Measurements from ENCODE around the gene HHAT. TPM values are rescaled to one million over a fixed set of nuclear protein-coding genes. Genes with fewer than 3 reads are reported as not detected.

The HHAT gene
- total RNA-seq, 3 donors from 2014 or later: 0.26 to 0.71 (median 0.65) TPM

DNA sequence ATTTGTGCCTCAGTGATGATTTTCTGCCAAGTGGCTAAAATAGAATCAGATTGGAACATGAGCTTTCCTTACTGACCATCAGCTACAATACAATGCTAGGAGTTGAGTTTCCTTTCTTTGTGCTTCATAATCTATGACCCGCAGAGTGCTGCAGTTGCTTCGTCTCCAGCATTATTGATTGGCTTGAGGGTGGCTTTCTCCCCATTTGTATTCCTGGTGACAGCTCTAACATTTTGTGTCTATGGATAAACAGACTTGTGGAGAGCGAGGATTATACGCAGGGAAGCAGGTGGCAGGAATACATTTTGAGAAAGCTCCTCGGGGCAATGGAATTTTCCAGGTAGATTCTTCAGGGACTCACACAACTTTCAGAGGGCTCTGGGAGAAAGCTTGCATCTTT, 223.2 kb downstream of the HHAT start:
- DNase-seq: no peak
- no peak for ATAC-seq
- Mint-ChIP-seq H3K27me3 (ENCODE audit: low read depth) (no peaks in the 10 kb centered on the region), H3K36me3 (ENCODE audit: insufficient read depth) (peaks cover 1% of the 10 kb centered on the region), H3K9me3 (no peaks in the 10 kb centered on the region), H3K4me1 (ENCODE audit: low read depth) (no peaks in the 10 kb centered on the region), H3K4me3 (no peak overlapping the region)

DNA sequence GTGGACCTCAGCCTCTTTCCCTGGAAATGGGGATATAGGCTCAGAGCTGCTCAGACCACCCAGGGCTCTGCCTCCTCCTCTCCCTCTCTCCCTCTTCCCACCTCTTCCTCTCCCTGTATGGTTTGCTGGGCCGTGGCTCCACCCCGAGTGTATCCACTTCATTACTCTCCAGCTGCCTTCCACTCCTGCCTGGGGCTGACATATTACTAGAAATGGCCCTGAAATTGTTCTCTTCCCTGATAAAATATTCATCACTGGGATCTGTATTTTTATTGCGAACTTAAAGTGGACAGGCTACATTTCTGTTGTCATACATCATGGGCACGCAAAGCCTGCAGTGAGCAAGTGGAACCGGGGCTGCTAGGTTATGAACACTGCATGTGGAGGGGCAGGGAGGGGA, 225.0 kb downstream of the HHAT start:
- no peaks in the 10 kb centered on the region for H3K27me3 Mint-ChIP-seq (ENCODE audit: low read depth)
- DNase-seq (no peak), ATAC-seq (no peak)
- H3K4me3 Mint-ChIP-seq: no peak overlapping the region
- no peaks in the 10 kb centered on the region for H3K9me3 Mint-ChIP-seq
- no peaks in the 10 kb centered on the region for H3K4me1 Mint-ChIP-seq (ENCODE audit: low read depth)
- H3K36me3 Mint-ChIP-seq (ENCODE audit: insufficient read depth): peaks cover 1% of the 10 kb centered on the region

DNA sequence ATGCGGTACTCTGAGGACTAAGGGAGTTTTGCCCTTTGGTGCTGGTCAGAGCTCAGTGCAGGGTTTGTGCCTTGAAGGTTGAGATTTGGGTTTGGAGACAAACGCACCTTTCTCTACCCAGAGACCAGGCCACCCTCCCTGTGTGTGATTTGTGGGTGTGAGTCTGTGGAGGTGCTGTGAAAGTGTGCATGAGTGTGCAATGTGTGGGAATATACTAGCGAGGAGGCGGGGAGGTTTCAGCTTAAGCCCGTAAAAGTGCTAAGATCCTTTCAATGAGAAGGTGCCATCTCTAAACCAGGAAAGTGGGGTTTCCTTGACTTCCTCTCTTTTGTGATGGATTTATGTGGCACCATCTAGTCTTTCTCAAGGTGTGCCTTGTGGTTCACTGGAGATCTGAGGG, 225.7 kb downstream of the HHAT start:
- ATAC-seq (no peak), DNase-seq (no peak)
- H3K9me3 Mint-ChIP-seq: no peaks in the 10 kb centered on the region
- peaks cover 1% of the 10 kb centered on the region for H3K36me3 Mint-ChIP-seq (ENCODE audit: insufficient read depth)
- H3K4me3 Mint-ChIP-seq: no peak overlapping the region
- no peaks in the 10 kb centered on the region for H3K27me3 Mint-ChIP-seq (ENCODE audit: low read depth)
- no peaks in the 10 kb centered on the region for H3K4me1 Mint-ChIP-seq (ENCODE audit: low read depth)

DNA sequence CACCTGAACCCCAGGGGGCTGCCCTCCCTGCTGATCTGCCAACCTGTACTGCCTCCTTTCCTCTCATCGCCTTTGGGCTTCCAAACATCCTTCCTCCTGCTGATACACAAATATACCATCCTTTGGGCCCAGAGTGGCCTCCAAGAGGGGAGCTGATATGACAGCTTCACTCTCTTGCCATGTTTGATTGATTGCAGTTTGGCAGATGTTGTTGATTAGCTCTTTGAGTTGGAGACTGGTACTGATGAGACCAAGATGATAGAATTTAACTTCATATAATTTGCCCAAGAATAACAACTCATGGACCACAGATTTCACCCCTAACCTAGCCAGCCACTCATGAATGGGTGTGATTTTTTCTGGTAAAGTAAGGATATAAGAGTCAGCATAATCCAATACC, 227.8 kb downstream of the HHAT start:
- DNase-seq: no peak
- no peak overlapping the region for H3K4me3 Mint-ChIP-seq
- peaks cover 1% of the 10 kb centered on the region for H3K36me3 Mint-ChIP-seq (ENCODE audit: insufficient read depth)
- ATAC-seq: no peak
- no peaks in the 10 kb centered on the region for H3K9me3 Mint-ChIP-seq
- H3K27me3 Mint-ChIP-seq (ENCODE audit: low read depth): no peaks in the 10 kb centered on the region
- H3K4me1 Mint-ChIP-seq (ENCODE audit: low read depth): no peaks in the 10 kb centered on the region

DNA sequence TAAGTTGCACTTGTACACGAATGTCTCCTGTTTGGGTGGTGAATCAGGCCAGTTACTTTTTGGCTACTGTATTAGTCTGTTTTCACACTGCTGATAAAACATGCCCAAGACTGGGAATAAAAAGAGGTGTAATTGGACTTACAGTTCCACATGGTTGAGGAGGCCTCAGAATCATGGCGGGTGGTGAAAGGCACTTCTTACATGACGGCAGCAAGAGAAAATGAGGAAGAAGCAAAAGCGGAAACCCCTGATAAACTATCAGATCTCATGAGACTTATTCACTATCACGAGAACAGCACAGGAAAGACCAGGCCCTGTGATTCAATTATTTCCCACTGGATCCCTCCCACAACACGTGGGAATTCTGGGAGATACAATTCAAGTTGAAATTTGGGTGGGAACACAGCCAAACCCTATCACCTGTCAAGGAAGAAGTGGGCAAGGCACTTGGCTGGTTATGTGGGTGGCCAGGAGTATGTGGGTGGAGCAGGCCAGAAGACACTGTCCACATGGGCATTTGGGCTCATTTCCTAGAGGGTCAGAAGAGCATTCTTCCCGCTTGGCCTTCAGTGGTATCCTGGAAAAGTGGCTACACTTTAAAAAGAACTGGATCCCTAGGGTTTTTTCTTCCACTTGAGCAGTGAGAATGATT, 228.8 kb downstream of the HHAT start:
- Mint-ChIP-seq H3K27me3 (ENCODE audit: low read depth) (no peaks in the 10 kb centered on the region), H3K4me1 (ENCODE audit: low read depth) (no peaks in the 10 kb centered on the region), H3K9me3 (no peaks in the 10 kb centered on the region), H3K36me3 (ENCODE audit: insufficient read depth) (no peaks in the 10 kb centered on the region), H3K4me3 (no peak overlapping the region)
- ATAC-seq (no peak), DNase-seq (no peak)

DNA sequence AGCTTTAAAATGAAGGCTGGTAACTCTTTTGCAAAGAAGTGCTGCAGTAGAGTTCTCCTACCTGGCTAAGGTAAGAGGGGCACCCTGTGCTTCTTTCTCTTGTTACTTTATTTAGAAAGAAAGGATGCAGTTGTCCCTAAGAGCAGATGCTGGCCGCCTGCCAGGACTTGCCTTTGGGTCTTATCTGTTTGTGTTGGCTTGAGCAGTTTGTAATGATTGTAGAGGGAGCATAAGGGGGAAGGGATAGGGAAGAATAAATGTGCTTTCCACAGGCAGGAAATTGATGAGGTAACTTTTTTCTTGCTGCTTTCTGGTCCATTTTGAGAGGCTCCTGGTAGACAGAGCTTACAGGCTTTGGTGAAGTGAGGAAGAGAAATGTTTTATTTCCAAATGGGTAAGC, 229.6 kb downstream of the HHAT start:
- ATAC-seq (no peak), DNase-seq (no peak)
- H3K4me3 Mint-ChIP-seq: no peak overlapping the region
- no peaks in the 10 kb centered on the region for H3K27me3 Mint-ChIP-seq (ENCODE audit: low read depth)
- H3K4me1 Mint-ChIP-seq (ENCODE audit: low read depth): no peaks in the 10 kb centered on the region
- H3K9me3 Mint-ChIP-seq: no peaks in the 10 kb centered on the region
- no peaks in the 10 kb centered on the region for H3K36me3 Mint-ChIP-seq (ENCODE audit: insufficient read depth)

DNA sequence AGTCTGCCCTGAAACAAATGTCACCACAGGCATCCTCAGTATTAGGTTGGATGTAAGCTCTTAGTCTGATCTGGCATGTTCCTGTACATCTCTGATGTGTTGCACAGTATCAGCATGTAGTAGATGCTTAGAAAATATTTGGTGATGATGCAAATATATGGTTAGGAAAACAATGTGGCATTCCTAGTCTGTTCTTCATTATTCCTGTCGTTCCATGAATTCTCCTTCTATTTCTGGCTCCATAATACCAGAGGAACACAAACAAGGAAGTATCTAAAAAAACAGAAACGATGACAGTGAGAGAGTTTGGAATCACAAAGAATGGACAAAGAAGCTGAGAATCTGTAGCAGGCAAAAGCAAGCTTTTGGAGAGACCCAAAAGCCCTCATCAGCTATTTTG, 236.6 kb downstream of the HHAT start:
- H3K9me3 Mint-ChIP-seq: no peaks in the 10 kb centered on the region
- no peak for ATAC-seq
- no peak for DNase-seq

DNA sequence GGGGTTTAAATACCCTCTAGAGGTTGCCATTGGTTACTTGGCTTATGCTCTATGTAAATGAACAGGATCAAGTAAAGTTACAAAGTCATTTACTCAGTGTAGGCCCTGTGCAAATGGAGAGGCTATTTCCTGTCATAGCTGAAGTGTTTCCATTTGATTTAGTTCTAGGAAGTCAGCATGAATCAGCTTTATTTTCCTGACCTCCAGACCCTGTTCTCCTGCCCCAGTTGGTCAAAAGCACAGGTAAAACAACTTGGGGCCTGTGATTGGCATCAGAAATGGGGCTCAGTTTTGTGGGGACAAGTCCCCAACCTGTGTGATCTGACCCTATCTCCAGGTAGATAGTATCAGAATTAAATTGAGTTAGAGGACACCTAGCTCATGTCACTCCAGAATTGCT, 239.9 kb downstream of the HHAT start:
- Mint-ChIP-seq H3K9me3 (no peaks in the 10 kb centered on the region), H3K27me3 (ENCODE audit: low read depth) (no peaks in the 10 kb centered on the region)

More for the DNA sequence above, 236.6 kb downstream of the HHAT start:
- no peaks in the 10 kb centered on the region for H3K4me1 Mint-ChIP-seq (ENCODE audit: low read depth)
- H3K27me3 Mint-ChIP-seq (ENCODE audit: low read depth): no peaks in the 10 kb centered on the region
- H3K4me3 Mint-ChIP-seq: no peak overlapping the region
- H3K36me3 Mint-ChIP-seq (ENCODE audit: insufficient read depth): no peaks in the 10 kb centered on the region

DNA sequence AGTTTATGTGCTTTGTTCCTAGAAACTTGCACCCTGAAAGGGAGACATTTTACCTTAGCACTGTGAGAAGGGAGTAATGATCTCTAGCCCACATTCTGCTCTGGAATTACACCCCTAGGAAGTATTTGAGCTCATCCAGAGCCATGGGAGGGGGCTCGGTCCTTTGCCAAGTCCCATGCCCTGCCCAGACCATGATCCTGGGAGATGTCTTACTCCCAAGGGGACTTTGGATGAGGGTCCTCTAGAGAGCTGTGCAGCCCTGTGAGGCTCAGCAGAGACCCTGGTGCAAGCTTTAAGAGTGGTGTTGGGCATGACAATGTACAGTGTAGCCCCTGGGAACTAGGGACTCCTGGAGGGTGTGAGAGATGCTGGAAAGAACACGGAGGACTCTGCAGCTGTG, 241.4 kb downstream of the HHAT start:
- Mint-ChIP-seq H3K4me3 (no peak overlapping the region), H3K36me3 (ENCODE audit: insufficient read depth) (no peaks in the 10 kb centered on the region), H3K27me3 (ENCODE audit: low read depth) (no peaks in the 10 kb centered on the region), H3K9me3 (no peaks in the 10 kb centered on the region), H3K4me1 (ENCODE audit: low read depth) (no peaks in the 10 kb centered on the region)
- no peak for ATAC-seq
- DNase-seq: no peak

More for the DNA sequence above, 239.9 kb downstream of the HHAT start:
- Mint-ChIP-seq H3K4me1 (ENCODE audit: low read depth) (no peaks in the 10 kb centered on the region), H3K36me3 (ENCODE audit: insufficient read depth) (no peaks in the 10 kb centered on the region), H3K4me3 (no peak overlapping the region)
- no peak for ATAC-seq
- no peak for DNase-seq

DNA sequence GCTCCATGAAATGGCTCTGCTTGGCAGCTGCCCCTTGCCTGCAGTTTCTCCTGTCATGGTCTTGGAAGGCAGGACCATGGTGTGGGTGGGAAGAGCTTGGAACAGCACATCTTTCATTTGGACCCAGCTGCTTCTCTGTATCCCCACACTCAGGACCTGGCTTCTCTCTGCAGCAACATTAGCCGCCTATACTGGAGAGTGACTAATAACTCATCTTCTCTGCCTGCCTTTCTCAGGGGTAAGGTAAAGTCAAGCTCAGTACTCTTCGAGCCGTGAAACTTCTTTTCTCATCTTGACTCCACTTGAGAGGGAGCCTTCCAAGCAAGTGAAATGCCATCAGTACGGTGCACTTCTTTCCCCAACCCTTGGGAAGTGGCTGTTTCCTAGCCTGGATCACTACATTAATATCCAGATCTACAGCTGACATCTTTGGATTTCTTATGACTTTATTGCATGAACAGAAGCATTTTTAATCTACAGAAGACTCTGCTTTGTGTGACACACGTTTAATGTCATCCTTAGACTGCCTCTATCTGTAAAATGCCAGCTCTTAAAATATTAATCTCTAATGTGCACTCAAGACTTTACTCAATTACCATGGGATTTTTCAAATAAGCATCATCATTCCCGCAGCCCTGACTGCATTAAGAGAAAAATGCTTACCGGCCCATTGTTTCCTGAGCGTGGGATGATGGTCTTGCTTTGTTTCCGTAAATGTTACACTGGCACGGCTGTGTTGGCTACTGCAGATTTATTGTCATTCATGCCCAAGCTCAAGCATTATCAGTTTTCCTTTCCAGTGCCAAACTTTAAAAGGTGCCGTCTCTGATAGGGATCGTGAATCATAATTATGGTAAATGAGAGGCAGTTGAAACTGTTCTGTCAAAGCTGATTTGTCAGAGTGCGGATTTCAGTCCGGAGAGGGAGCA, 242.9 kb downstream of the HHAT start:
- no peaks in the 10 kb centered on the region for H3K27me3 Mint-ChIP-seq (ENCODE audit: low read depth)
- H3K4me1 Mint-ChIP-seq (ENCODE audit: low read depth): no peaks in the 10 kb centered on the region
- no peaks in the 10 kb centered on the region for H3K9me3 Mint-ChIP-seq
- no peak for DNase-seq
- no peak for ATAC-seq
- H3K4me3 Mint-ChIP-seq: no peak overlapping the region
- no peaks in the 10 kb centered on the region for H3K36me3 Mint-ChIP-seq (ENCODE audit: insufficient read depth)

DNA sequence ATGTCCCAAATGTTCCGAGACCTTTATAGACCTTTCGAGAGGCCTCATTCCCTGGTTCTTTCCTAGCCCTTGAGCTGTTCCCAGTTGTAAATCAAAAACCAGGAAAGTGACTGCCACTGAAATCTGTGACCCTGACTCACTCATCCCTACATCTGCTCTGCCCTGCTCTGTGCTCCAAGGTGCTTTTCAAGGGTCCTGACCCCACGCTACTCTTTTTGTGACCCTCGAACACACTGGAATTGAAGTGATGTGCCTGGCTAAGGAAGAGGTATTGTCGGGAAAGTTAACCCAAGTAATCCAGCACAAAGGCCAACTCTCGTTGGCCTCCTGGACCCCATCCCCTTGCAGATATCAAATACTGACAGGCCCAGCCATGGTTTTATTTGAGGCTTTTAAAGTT, 244.4 kb downstream of the HHAT start:
- no peak for DNase-seq
- no peaks in the 10 kb centered on the region for H3K36me3 Mint-ChIP-seq (ENCODE audit: insufficient read depth)
- H3K4me1 Mint-ChIP-seq (ENCODE audit: low read depth): no peaks in the 10 kb centered on the region
- H3K4me3 Mint-ChIP-seq: no peak overlapping the region
- no peaks in the 10 kb centered on the region for H3K27me3 Mint-ChIP-seq (ENCODE audit: low read depth)
- ATAC-seq: no peak
- peaks cover 5% of the 10 kb centered on the region for H3K9me3 Mint-ChIP-seq

DNA sequence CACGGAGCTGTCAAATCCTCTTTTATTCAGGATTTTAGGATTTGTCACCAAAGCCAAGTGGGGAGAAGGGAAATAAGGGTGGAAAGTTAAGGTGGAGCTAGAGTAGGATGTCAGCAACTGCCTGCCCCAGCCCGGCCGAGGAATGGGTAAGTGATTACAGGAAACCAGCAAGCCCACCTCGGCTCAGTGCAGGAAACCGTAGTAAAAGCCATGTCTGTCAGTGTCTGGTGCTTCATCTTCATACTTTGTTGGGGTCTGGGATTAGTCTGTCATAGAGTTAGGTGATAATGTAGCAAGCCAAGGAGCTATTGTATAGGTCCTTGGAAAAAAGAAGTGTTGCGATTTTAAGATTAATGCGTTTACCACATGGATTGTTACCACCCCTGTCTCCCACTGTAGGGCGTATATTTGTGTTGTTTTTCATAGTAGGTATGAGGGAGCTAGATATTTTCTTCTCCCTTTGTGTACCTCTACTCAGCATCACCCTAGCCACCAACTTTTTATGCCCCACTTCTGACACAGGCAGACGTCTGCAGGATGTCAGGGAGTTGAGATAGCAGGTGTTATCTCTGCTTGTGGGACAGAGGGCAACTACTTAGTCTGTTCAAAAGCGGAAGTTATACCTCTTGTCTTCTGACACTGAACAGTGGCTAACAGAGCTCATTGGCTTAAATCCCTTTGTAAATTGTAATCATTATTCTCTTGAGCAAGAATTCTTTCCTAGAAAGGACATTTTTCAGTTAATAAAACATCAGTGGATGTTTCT, 253.7 kb downstream of the HHAT start:
- Mint-ChIP-seq H3K27me3 (ENCODE audit: low read depth) (no peaks in the 10 kb centered on the region), H3K9me3 (no peaks in the 10 kb centered on the region), H3K4me1 (ENCODE audit: low read depth) (no peaks in the 10 kb centered on the region), H3K36me3 (ENCODE audit: insufficient read depth) (no peaks in the 10 kb centered on the region), H3K4me3 (no peak overlapping the region)
- DNase-seq (no peak), ATAC-seq (no peak)

DNA sequence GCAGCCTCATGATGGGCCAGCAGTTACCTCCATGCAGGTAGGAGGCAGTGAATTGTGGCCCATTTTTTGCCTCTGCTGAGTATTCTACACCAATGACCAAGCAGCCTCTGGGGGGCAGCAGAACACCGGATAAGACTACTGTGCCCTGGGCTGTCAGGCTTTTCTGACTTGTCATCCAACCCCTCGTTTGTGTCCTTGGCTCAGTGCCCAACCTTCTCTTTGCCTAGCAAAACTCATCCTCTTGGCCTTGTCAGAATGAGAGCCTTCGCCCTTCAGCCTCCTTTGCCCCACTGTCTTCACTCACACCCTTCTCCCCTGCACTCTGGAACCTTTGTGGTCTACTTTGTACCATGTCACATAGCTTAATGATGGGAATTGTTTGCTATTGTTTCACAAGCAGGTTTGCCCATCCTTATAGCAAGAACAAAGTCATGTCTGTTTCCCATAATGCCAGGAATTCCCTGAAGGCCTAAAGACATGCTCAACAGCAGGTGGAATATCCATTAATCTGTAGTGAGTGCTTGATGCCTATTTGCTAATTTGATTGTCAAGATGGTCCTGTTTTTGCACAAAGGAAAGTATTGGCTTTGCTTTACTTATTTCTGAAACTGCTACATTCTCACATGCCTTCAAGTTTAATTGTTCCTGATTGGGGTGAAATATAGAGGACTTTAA, 255.9 kb downstream of the HHAT start:
- Mint-ChIP-seq H3K36me3 (ENCODE audit: insufficient read depth) (peaks cover 4% of the 10 kb centered on the region), H3K9me3 (no peaks in the 10 kb centered on the region), H3K4me3 (no peak overlapping the region), H3K27me3 (ENCODE audit: low read depth) (no peaks in the 10 kb centered on the region), H3K4me1 (ENCODE audit: low read depth) (no peaks in the 10 kb centered on the region)
- ATAC-seq (peak; percentile 83 to 86), DNase-seq (peak; percentile 52)

DNA sequence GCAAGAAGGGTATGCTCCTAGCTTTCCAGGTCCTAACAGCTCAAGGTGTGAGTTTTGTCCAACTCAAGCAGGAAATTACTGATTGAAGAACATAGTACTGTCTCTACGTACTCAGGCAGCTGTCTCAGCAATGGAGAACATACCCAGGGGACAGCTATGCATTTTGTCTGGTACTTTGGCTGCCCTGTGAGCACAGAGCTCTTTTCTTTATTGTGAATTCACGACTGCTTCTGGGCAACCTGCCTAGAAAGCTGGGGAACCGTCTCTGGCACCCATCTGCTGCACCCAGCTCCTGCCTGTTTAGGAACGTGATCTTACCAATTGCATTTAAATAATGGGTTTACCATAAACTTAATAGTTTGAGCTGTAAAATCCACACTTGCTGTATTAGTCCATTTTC, 258.1 kb downstream of the HHAT start:
- Mint-ChIP-seq H3K4me3 (no peak overlapping the region), H3K36me3 (ENCODE audit: insufficient read depth) (peaks cover 8% of the 10 kb centered on the region), H3K9me3 (peaks cover 18% of the 10 kb centered on the region), H3K27me3 (ENCODE audit: low read depth) (no peaks in the 10 kb centered on the region), H3K4me1 (ENCODE audit: low read depth) (no peaks in the 10 kb centered on the region)
- ATAC-seq (no peak), DNase-seq (no peak)

Data from activated T-cell treated with anti-CD3 and anti-CD28 coated beads, Interleukin-2, amount 50 U/mL, for 4 hours (primary cell).